Smooth muscle cell (in vitro differentiated cells): ENCODE results near the gene TMEM62. TPM values are rescaled to one million over a fixed set of nuclear protein-coding genes. Genes with fewer than 3 reads are reported as not detected.

Source experiments
- DNase-seq: peaks from one replicate; lab custom pipeline; 2025; ENCODE audit not compliant: unreplicated experiment; lab: John Stamatoyannopoulos, UW
- H2AFZ ChIP-seq: fragments of 200-600 bp; sonication (generic); 2 replicates; pipeline ENCODE4 v1.6.0; 2016; ENCODE audit warnings: antibody characterized with exemption, low read depth, mild to moderate bottlenecking
- H3F3A ChIP-seq: fragments of 200-600 bp; sonication (generic); 2 replicates; pipeline ENCODE4 v1.6.0; 2017; ENCODE audit warnings: antibody characterized with exemption, low read depth
- H3K27ac ChIP-seq: fragments of 200-600 bp; sonication (generic); 2 replicates; pipeline ENCODE4 v1.5.1; 2016; ENCODE audit warnings: low read depth, mild to moderate bottlenecking
- H3K27me3 ChIP-seq: fragments of 200-600 bp; sonication (generic); 2 replicates; pipeline ENCODE4 v1.6.1; 2016; ENCODE audit warnings: low read depth, mild to moderate bottlenecking
- H3K36me3 ChIP-seq: fragments of 200-600 bp; sonication (generic); 2 replicates; pipeline ENCODE4 v1.5.1; 2016; ENCODE audit warnings: low read depth
- H3K4me1 ChIP-seq: fragments of 200-600 bp; sonication (generic); 2 replicates; pipeline ENCODE4 v1.5.1; 2016; ENCODE audit warnings: low read depth
- H3K4me2 ChIP-seq: fragments of 200-600 bp; sonication (generic); 2 replicates; pipeline ENCODE4 v1.6.0; 2016; ENCODE audit warnings: mild to moderate bottlenecking
- H3K4me3 ChIP-seq: fragments of 200-600 bp; sonication (generic); 2 replicates; pipeline ENCODE4 v1.5.1; 2016; ENCODE audit warnings: mild to moderate bottlenecking
- H3K79me2 ChIP-seq: fragments of 200-600 bp; sonication (generic); 2 replicates; pipeline ENCODE4 v1.6.0; 2016; ENCODE audit warnings: low read depth, mild to moderate bottlenecking
- H3K9ac ChIP-seq: fragments of 200-600 bp; sonication (generic); 2 replicates; pipeline ENCODE4 v1.6.0; 2016; ENCODE audit warnings: low read depth
- H3K9me3 ChIP-seq: fragments of 200-600 bp; sonication (generic); replicated peaks from 2 replicates; pipeline ENCODE4 v1.5.1; 2016; ENCODE audit warnings: low read depth
- H4K20me1 ChIP-seq: fragments of 200-600 bp; sonication (generic); 2 replicates; pipeline ENCODE4 v1.6.0; 2016; ENCODE audit warnings: low read depth
- CTCF ChIP-seq: fragments of 200-600 bp; sonication (generic); IDR thresholded peaks from 2 replicates; pipeline ENCODE4 v1.5.1; 2017; ENCODE audit warnings: borderline replicate concordance, mild to moderate bottlenecking, antibody characterized with exemption; ENCODE audit not compliant: insufficient read depth, poor library complexity, severe bottlenecking
- WGBS: methylation state at CpG from one replicate; pipeline ENCODE4 v1.1.7; 2016; ENCODE audit warnings: low lambda C conversion rate; 5-methylcytosine and 5-hydroxymethylcytosine counted together
- polyA plus RNA-seq: library from polyadenylated mRNA; unstranded; fragments of >200 nt; fragmentation: Nextera tagmentation; extraction: Ambion mirVana; gene quantifications from 2 replicates; pipeline ENCODE4 v1.2.1, GENCODE V29; 2016
- total RNA-seq: library from RNA; depleted of rRNA; stranded (reverse); fragments of >200 nt; gene quantifications from 2 replicates; pipeline ENCODE4 v1.2.3, GENCODE V29; 2014

The TMEM62 gene
- 9.0 and 12.0 TPM in 2 replicates for total RNA-seq
- polyA plus RNA-seq = 3.1 and 8.8 TPM in 2 replicates

GRCh38 chr15:43133430-43134156 lies at the start of gene TMEM62:
TMEM62 (plus strand) TSS chr15:43133586; CDS start chr15:43133803, 217 bp downstream.
- no peak within 1 kb of the TSS for H3K27ac ChIP-seq
- peak within 1 kb of the TSS; percentile 100 for H2AFZ ChIP-seq
- H4K20me1 ChIP-seq = no peaks in the 10 kb centered on the region
- WGBS = 1% methylated on average over 64 of the region's 66 CpGs
- H3K4me2 ChIP-seq = peak within 1 kb of the TSS; percentile 96
- H3K4me1 ChIP-seq = no peaks in the 10 kb centered on the region
- H3K9ac ChIP-seq = peak within 1 kb of the TSS; percentile 51
- no peaks in the 10 kb centered on the region for H3K36me3 ChIP-seq
- peak; percentile 4 for DNase-seq
- H3K27me3 ChIP-seq = peaks cover 16% of the 10 kb centered on the region
- H3F3A ChIP-seq = no peaks in the 10 kb centered on the region
- no peaks in the 10 kb centered on the region for H3K79me2 ChIP-seq
- no peaks in the 10 kb centered on the region for H3K9me3 ChIP-seq
- H3K4me3 ChIP-seq = peak within 1 kb of the TSS; percentile 89
- TF ChIP-seq CTCF = no peak

GRCh38 chr15:43085921-43086320 lies 47.5 kb upstream of the TMEM62 start:
- Histone ChIP-seq H3K9ac (no peak overlapping the region), H3K9me3 (no peaks in the 10 kb centered on the region), H2AFZ (no peak overlapping the region), H3K27ac (no peak overlapping the region), H3K36me3 (peaks cover 17% of the 10 kb centered on the region), H3K4me1 (no peaks in the 10 kb centered on the region), H3K4me2 (no peak overlapping the region), H3K4me3 (no peak overlapping the region), H3F3A (no peaks in the 10 kb centered on the region), H3K27me3 (no peaks in the 10 kb centered on the region), H4K20me1 (peaks cover 48% of the 10 kb centered on the region), H3K79me2 (peaks cover 42% of the 10 kb centered on the region)
- TF ChIP-seq CTCF = no peak
- no peak for DNase-seq

- H3K9me3 ChIP-seq = no peaks in the 10 kb centered on the region
- H4K20me1 ChIP-seq = peaks cover 54% of the 10 kb centered on the region
- no peak overlapping the region for H3K4me2 ChIP-seq
Measured at GRCh38 chr15:43086551-43086950, 46.8 kb upstream of the TMEM62 start.

More at GRCh38 chr15:43086551-43086950, 46.8 kb upstream of the TMEM62 start:
- Histone ChIP-seq H3K36me3 (peaks cover 17% of the 10 kb centered on the region), H3K4me1 (no peaks in the 10 kb centered on the region), H3K79me2 (peaks cover 48% of the 10 kb centered on the region), H3K27me3 (no peaks in the 10 kb centered on the region), H3K9ac (no peak overlapping the region), H3K4me3 (no peak overlapping the region), H2AFZ (no peak overlapping the region), H3F3A (no peaks in the 10 kb centered on the region), H3K27ac (no peak overlapping the region)
- TF ChIP-seq CTCF = no peak
- no peak for DNase-seq
- WGBS = 76% methylated on average over 1 of the region's 1 CpG
